HL-60 (cell line): ENCODE data around the gene MYH16.

Source experiments
- DNase-seq, 2 experiments: peaks; one replicate each; pipeline ENCODE4 v3.0.0-alpha.2; 2010 to 2020; ENCODE audit warnings: low read depth in 1 of 2, low spot score in 1 of 2
- H3K27ac ChIP-seq: fragments of 250-450 bp; sonication (Bioruptor Pico); replicated peaks from 2 replicates; pipeline ENCODE4 v1.5.1; 2020; ENCODE audit warnings: mild to moderate bottlenecking, moderate library complexity
- H3K27me3 ChIP-seq: fragments of 250-450 bp; sonication (Bioruptor Pico); 2 replicates; pipeline ENCODE4 v1.5.1; 2021; ENCODE audit warnings: mild to moderate bottlenecking, moderate library complexity; ENCODE audit not compliant: insufficient read depth, poor library complexity, severe bottlenecking
- H3K4me3 ChIP-seq: replicated peaks from 2 replicates; pipeline ENCODE4 v1.5.1; 2011; ENCODE audit warnings: mild to moderate bottlenecking, control low read depth, low read length; ENCODE audit not compliant: insufficient read depth
- GABPA ChIP-seq: IDR thresholded peaks from 2 replicates; pipeline ENCODE4 v1.6.1; 2012; ENCODE audit warnings: low read depth
- POLR2AphosphoS5 ChIP-seq: IDR thresholded peaks from 2 replicates; pipeline ENCODE4 v1.6.1; 2012; ENCODE audit warnings: low read depth
- SPI1 ChIP-seq: IDR thresholded peaks from 2 replicates; pipeline ENCODE4 v1.6.1; 2012; ENCODE audit warnings: low read depth, mild to moderate bottlenecking, borderline replicate concordance
- TF ChIP-seq, protein P1 (sequence below): IDR thresholded peaks from one replicate; pipeline ENCODE4 v1.5.1; 2011; ENCODE audit warnings: low read length, control low read depth, inconsistent platforms; ENCODE audit not compliant: insufficient read depth
- TF ChIP-seq, protein P2 (sequence below): IDR thresholded peaks from 2 replicates; pipeline ENCODE4 v1.6.1; 2012; ENCODE audit warnings: low read depth; ENCODE audit not compliant: insufficient replicate concordance

The MYH16 gene

GRCh38 chr7:99305473-99306260 lies 33.0 kb downstream of the MYH16 start:
- Histone ChIP-seq H3K4me3 (no peak overlapping the region), H3K27me3 (no peaks in the 10 kb centered on the region), H3K27ac (no peak overlapping the region)
- TF ChIP-seq, protein P1, sequence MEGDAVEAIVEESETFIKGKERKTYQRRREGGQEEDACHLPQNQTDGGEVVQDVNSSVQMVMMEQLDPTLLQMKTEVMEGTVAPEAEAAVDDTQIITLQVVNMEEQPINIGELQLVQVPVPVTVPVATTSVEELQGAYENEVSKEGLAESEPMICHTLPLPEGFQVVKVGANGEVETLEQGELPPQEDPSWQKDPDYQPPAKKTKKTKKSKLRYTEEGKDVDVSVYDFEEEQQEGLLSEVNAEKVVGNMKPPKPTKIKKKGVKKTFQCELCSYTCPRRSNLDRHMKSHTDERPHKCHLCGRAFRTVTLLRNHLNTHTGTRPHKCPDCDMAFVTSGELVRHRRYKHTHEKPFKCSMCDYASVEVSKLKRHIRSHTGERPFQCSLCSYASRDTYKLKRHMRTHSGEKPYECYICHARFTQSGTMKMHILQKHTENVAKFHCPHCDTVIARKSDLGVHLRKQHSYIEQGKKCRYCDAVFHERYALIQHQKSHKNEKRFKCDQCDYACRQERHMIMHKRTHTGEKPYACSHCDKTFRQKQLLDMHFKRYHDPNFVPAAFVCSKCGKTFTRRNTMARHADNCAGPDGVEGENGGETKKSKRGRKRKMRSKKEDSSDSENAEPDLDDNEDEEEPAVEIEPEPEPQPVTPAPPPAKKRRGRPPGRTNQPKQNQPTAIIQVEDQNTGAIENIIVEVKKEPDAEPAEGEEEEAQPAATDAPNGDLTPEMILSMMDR = no peak
- TF ChIP-seq, protein P2, sequence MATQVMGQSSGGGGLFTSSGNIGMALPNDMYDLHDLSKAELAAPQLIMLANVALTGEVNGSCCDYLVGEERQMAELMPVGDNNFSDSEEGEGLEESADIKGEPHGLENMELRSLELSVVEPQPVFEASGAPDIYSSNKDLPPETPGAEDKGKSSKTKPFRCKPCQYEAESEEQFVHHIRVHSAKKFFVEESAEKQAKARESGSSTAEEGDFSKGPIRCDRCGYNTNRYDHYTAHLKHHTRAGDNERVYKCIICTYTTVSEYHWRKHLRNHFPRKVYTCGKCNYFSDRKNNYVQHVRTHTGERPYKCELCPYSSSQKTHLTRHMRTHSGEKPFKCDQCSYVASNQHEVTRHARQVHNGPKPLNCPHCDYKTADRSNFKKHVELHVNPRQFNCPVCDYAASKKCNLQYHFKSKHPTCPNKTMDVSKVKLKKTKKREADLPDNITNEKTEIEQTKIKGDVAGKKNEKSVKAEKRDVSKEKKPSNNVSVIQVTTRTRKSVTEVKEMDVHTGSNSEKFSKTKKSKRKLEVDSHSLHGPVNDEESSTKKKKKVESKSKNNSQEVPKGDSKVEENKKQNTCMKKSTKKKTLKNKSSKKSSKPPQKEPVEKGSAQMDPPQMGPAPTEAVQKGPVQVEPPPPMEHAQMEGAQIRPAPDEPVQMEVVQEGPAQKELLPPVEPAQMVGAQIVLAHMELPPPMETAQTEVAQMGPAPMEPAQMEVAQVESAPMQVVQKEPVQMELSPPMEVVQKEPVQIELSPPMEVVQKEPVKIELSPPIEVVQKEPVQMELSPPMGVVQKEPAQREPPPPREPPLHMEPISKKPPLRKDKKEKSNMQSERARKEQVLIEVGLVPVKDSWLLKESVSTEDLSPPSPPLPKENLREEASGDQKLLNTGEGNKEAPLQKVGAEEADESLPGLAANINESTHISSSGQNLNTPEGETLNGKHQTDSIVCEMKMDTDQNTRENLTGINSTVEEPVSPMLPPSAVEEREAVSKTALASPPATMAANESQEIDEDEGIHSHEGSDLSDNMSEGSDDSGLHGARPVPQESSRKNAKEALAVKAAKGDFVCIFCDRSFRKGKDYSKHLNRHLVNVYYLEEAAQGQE = no peak
- TF ChIP-seq POLR2AphosphoS5 (no peak), SPI1 (no peak), GABPA (no peak)
- DNase-seq = no peak

- Histone ChIP-seq H3K4me3 (no peak overlapping the region), H3K27me3 (no peaks in the 10 kb centered on the region), H3K27ac (no peak overlapping the region)
- no peak for DNase-seq
- TF ChIP-seq POLR2AphosphoS5 = no peak
- no peak for TF ChIP-seq SPI1
- TF ChIP-seq, protein P1 = no peak
- TF ChIP-seq, protein P2 = no peak
- TF ChIP-seq GABPA = no peak
Observed at GRCh38 chr7:99308461-99309074, 35.9 kb downstream of the MYH16 start.

GRCh38 chr7:99309111-99309510 lies 36.5 kb downstream of the MYH16 start:
- no peak overlapping the region for H3K4me3 ChIP-seq
- no peak for DNase-seq
- H3K27ac ChIP-seq = no peak overlapping the region
- TF ChIP-seq, protein P1 = no peak
- TF ChIP-seq, protein P2 = no peak
- TF ChIP-seq GABPA (no peak), POLR2AphosphoS5 (no peak), SPI1 (no peak)
- no peaks in the 10 kb centered on the region for H3K27me3 ChIP-seq
